HepG2 (cell line): ENCODE data around the gene MTHFR. TPM values are rescaled to one million over a fixed set of nuclear protein-coding genes. Genes with fewer than 3 reads are reported as not detected.

ENCODE experiments used
- ATAC-seq: fragments of 200-7000 bp; cut with Tn5 transposase; 3 replicates; pipeline ENCODE4 v1.9.1; 2020; ENCODE audit warnings: mild to moderate bottlenecking, moderate library complexity
- BruUV-seq: library from RNA; stranded (reverse); fragments of 400-500 nt; replicated peaks from 2 replicates; lab custom pipeline; 2021; lab: Mats Ljungman, UMichigan
- CTCF ChIA-PET: fragments of 300-600 bp; formaldehyde crosslinking; extraction: SDS; loops from one replicate; lab custom pipeline; 2021; ENCODE audit warnings: low total read pairs, inconsistent platforms, low intra/inter-chr PET ratio; lab: Yijun Ruan, JAX
- POLR2A ChIA-PET: fragments of 350-600 bp; sonication (Branson Sonifier 250); formaldehyde crosslinking; loops from one replicate; lab custom pipeline; 2020; ENCODE audit warnings: antibody characterized with exemption, inconsistent platforms; lab: Yijun Ruan, JAX
- DNase-seq: peaks from one replicate; pipeline ENCODE4 v3.0.0-alpha.2; 2015; ENCODE audit warnings: low spot score
- FAIRE-seq: peaks from 3 replicates; lab custom pipeline; 2011; peaks lifted over from hg19 to GRCh38; lab: Jason Lieb, UNC
- H2AFZ ChIP-seq: one replicate; pipeline ENCODE4 v1.6.1; 2011; ENCODE audit warnings: low read length, inconsistent platforms
- H3K27ac ChIP-seq: fragments of 300-600 bp; 3 replicates; pipeline ENCODE4 v1.8.0; 2011; ENCODE audit warnings: mixed run types, mild to moderate bottlenecking, mixed read lengths, low read length, inconsistent platforms; ENCODE audit not compliant: insufficient read depth; ENCODE audit errors: extremely low read length
- H3K27me3 ChIP-seq, 2 experiments: fragments of 200-600 bp in 1 of 2; 2 replicates in 1 of 2; 3 replicates in 1 of 2; pipeline versions ENCODE4 v1.6.0 to v1.8.0; 2011; ENCODE audit warnings: low read length in 2 of 2, mild to moderate bottlenecking in 2 of 2, moderate library complexity in 2 of 2, inconsistent platforms in 1 of 2; ENCODE audit not compliant: insufficient read depth in 2 of 2, control insufficient read depth in 1 of 2
- H3K36me3 ChIP-seq, 2 experiments: fragments of 200-600 bp in 1 of 2; replicated peaks in 1 of 2; 2 replicates in 1 of 2; 3 replicates in 1 of 2; pipeline versions ENCODE4 v1.5.1 to v1.8.0; 2011; ENCODE audit warnings: low read length in 2 of 2, inconsistent platforms in 1 of 2; ENCODE audit not compliant: insufficient read depth in 2 of 2, control insufficient read depth in 1 of 2
- H3K4me1 ChIP-seq: 2 replicates; pipeline ENCODE4 v1.5.1; 2012; ENCODE audit warnings: low read length, inconsistent platforms; ENCODE audit not compliant: insufficient read depth
- H3K4me2 ChIP-seq: 2 replicates; pipeline ENCODE4 v1.6.0; 2011; ENCODE audit warnings: low read depth, low read length, inconsistent platforms
- H3K4me3 ChIP-seq, 3 experiments: fragments of 200-600 bp in 1 of 3; sonication (generic), shearing (Covaris generic) in 1 of 3; replicated peaks in 1 of 3; 2 replicates each; pipeline ENCODE4 v1.5.1; 2011 to 2016; ENCODE audit warnings: low read length in 3 of 3, inconsistent platforms in 2 of 3, low read depth in 2 of 3, mild to moderate bottlenecking in 2 of 3, control low read depth in 1 of 3, mixed read lengths in 1 of 3; ENCODE audit not compliant: insufficient read depth in 1 of 3
- H3K79me2 ChIP-seq: one replicate; pipeline ENCODE4 v1.6.1; 2011; ENCODE audit warnings: low read length, inconsistent platforms; ENCODE audit not compliant: insufficient read depth
- H3K9ac ChIP-seq: 2 replicates; pipeline ENCODE4 v1.6.0; 2011; ENCODE audit warnings: mild to moderate bottlenecking, low read depth, low read length, inconsistent platforms; ENCODE audit not compliant: insufficient read depth
- H3K9me3 ChIP-seq: 2 replicates; pipeline ENCODE4 v1.5.1; 2012; ENCODE audit warnings: mild to moderate bottlenecking, low read length
- H4K20me1 ChIP-seq: 2 replicates; pipeline ENCODE4 v1.6.0; 2011; ENCODE audit warnings: inconsistent platforms, mild to moderate bottlenecking, low read length, moderate library complexity; ENCODE audit not compliant: insufficient read depth
- BORCS8-MEF2B ChIP-seq: sonication (generic); formaldehyde crosslinking; IDR thresholded peaks from 2 replicates; pipeline ENCODE4 v1.8.0; 2022; ENCODE audit warnings: mild to moderate bottlenecking, missing genetic modification reagents
- GABPB1 ChIP-seq: IDR thresholded peaks from 2 replicates; pipeline ENCODE4 v1.6.1; 2016; ENCODE audit warnings: mild to moderate bottlenecking, missing genetic modification reagents, moderate library complexity, missing compliant biosample characterization
- HNRNPL ChIP-seq: fragments of 200-400 bp; formaldehyde crosslinking; IDR thresholded peaks from 2 replicates; pipeline ENCODE4 v1.6.1; 2017; ENCODE audit warnings: mild to moderate bottlenecking, low read depth, low read length
- IRF2 ChIP-seq: IDR thresholded peaks from 2 replicates; pipeline ENCODE4 v1.6.1; 2018; ENCODE audit warnings: missing genetic modification reagents, missing compliant biosample characterization
- KAT8 ChIP-seq: IDR thresholded peaks from 2 replicates; pipeline ENCODE4 v1.6.1; 2016; ENCODE audit warnings: missing genetic modification reagents, missing compliant biosample characterization
- MATR3 ChIP-seq: sonication (generic); formaldehyde crosslinking; IDR thresholded peaks from 2 replicates; pipeline ENCODE4 v1.4.0; 2020; ENCODE audit warnings: missing genetic modification reagents
- MYNN ChIP-seq: sonication (generic); formaldehyde crosslinking; IDR thresholded peaks from 2 replicates; pipeline ENCODE4 v1.4.0; 2020; ENCODE audit warnings: mild to moderate bottlenecking, low read depth, missing genetic modification reagents
- NR0B2 ChIP-seq: sonication (generic); formaldehyde crosslinking; IDR thresholded peaks from 2 replicates; pipeline ENCODE4 v1.4.0; 2020; ENCODE audit warnings: mild to moderate bottlenecking, missing genetic modification reagents
- NR2C2 ChIP-seq: sonication (generic); formaldehyde crosslinking; IDR thresholded peaks from 2 replicates; pipeline ENCODE4 v1.4.0; 2020; ENCODE audit warnings: missing genetic modification reagents, mild to moderate bottlenecking, moderate library complexity, borderline replicate concordance
- PHF20 ChIP-seq: sonication (generic); formaldehyde crosslinking; IDR thresholded peaks from 2 replicates; pipeline ENCODE4 v1.5.0; 2020; ENCODE audit warnings: mild to moderate bottlenecking, missing genetic modification reagents
- RBM39 ChIP-seq: fragments of 200-400 bp; formaldehyde crosslinking; IDR thresholded peaks from one replicate; pipeline ENCODE4 v1.6.1; 2018; ENCODE audit warnings: antibody characterized with exemption, mild to moderate bottlenecking, low read depth, low read length; ENCODE audit not compliant: poor library complexity, severe bottlenecking
- SIN3A ChIP-seq: IDR thresholded peaks from 2 replicates; pipeline ENCODE4 v1.6.1; 2011; ENCODE audit warnings: low read depth, mild to moderate bottlenecking, control low read depth, low read length, borderline replicate concordance
- SMAD3 ChIP-seq: sonication (generic); formaldehyde crosslinking; IDR thresholded peaks from 2 replicates; pipeline ENCODE4 v1.4.0; 2020; ENCODE audit warnings: missing genetic modification reagents
- TRIM24 ChIP-seq: sonication (generic); formaldehyde crosslinking; IDR thresholded peaks from 2 replicates; pipeline ENCODE4 v1.8.0; 2022; ENCODE audit warnings: mild to moderate bottlenecking, missing genetic modification reagents
- YY1 ChIP-seq: IDR thresholded peaks from 2 replicates; pipeline ENCODE4 v1.6.1; 2011; ENCODE audit warnings: low read length, low read depth, moderate library complexity, mild to moderate bottlenecking; ENCODE audit not compliant: insufficient read depth, insufficient replicate concordance
- ZBTB46 ChIP-seq: sonication (generic); formaldehyde crosslinking; IDR thresholded peaks from 2 replicates; pipeline ENCODE4 v1.4.0; 2020; ENCODE audit warnings: mild to moderate bottlenecking, missing genetic modification reagents, borderline replicate concordance
- ZNF225 ChIP-seq: sonication (generic); formaldehyde crosslinking; IDR thresholded peaks from 2 replicates; pipeline ENCODE4 v1.4.0; 2020; ENCODE audit warnings: mild to moderate bottlenecking, missing genetic modification reagents
- ZNF501 ChIP-seq: sonication (generic); formaldehyde crosslinking; IDR thresholded peaks from 2 replicates; pipeline ENCODE4 v1.5.1; 2020; ENCODE audit warnings: mild to moderate bottlenecking, moderate library complexity, missing genetic modification reagents
- ZNF530 ChIP-seq: sonication (generic); formaldehyde crosslinking; IDR thresholded peaks from 2 replicates; pipeline ENCODE4 v1.5.0; 2020; ENCODE audit warnings: low read depth, mild to moderate bottlenecking, missing genetic modification reagents
- ZNF790 ChIP-seq: sonication (generic); formaldehyde crosslinking; IDR thresholded peaks from 2 replicates; pipeline ENCODE4 v1.8.0; 2022; ENCODE audit warnings: missing genetic modification reagents, mild to moderate bottlenecking, borderline replicate concordance
- ZSCAN9 ChIP-seq: IDR thresholded peaks from 2 replicates; pipeline ENCODE4 v1.6.1; 2016; ENCODE audit warnings: borderline replicate concordance
- WGBS: methylation state at CpG from one replicate; pipeline ENCODE4 v1.1.6; 2017; ENCODE audit warnings: low lambda C conversion rate; 5-methylcytosine and 5-hydroxymethylcytosine counted together
- in situ Hi-C: cut with HindIII; loops from 2 replicates; pipeline ENCODE4 v1.10.0; 2017; ENCODE audit warnings: low pct_unique_long_range_greater_than_20kb; ENCODE audit not compliant: extremely low pct_ligation_motif_present
- intact Hi-C: fragments of 100-400 bp; cut with micrococcal nuclease; formaldehyde crosslinking; loops from one replicate; pipeline ENCODE4 v1.10.0; 2022; ENCODE audit not compliant: unreplicated experiment
- polyA plus RNA-seq, 8 experiments: library from polyadenylated mRNA; depleted of rRNA in 3 of 8; stranded (reverse) in 7 of 8; unstranded in 1 of 8; fragments of >200 nt; fragmentation: Illumina TruSeq in 4 of 8; extraction: Trizol in 4 of 8; gene quantifications; 2 replicates each; pipeline versions ENCODE4 v1.2.1 to v1.2.3, GENCODE V29; 2011 to 2016; ENCODE audit warnings: low read depth in 4 of 8, missing spikeins in 1 of 8, mixed read lengths in 1 of 8; ENCODE audit not compliant: insufficient read depth in 1 of 8
- total RNA-seq, 5 experiments: library from RNA; depleted of rRNA; stranded (reverse); fragments of >200 nt; fragmentation: Illumina TruSeq; extraction: Trizol; gene quantifications; 2 replicates each; pipeline ENCODE4 v1.2.3, GENCODE V29; 2016; ENCODE audit warnings: low read depth in 1 of 5
- TF ChIP-seq, protein P1 (sequence below): sonication (generic); formaldehyde crosslinking; IDR thresholded peaks from 2 replicates; pipeline ENCODE4 v1.9.0; 2021; ENCODE audit warnings: missing genetic modification reagents, borderline replicate concordance
- TF ChIP-seq, protein P2 (sequence below): sonication (generic); formaldehyde crosslinking; IDR thresholded peaks from 2 replicates; pipeline ENCODE4 v1.8.1; 2023; ENCODE audit warnings: mild to moderate bottlenecking, missing genetic modification reagents, borderline replicate concordance

The MTHFR gene
- total and polyA plus RNA-seq, 2 of the 13 experiments (the other 11 are each of a cell fraction or from before 2014, with no cell fraction given): 3.8 to 8.2 TPM

- Histone ChIP-seq H3K4me3 (peak overlapping the region; percentile 26 to 71 (median 53); a peak in 5 of 6 replicates), H3K27ac (peak overlapping the region; percentile 7), H3K36me3 (peaks cover 1 to 14% of the 10 kb centered on the region in 2 experiments; a peak in 1 of 5 replicates), H4K20me1 (peaks cover 6% of the 10 kb centered on the region; the same call in 1 of the 2 replicates), H3K27me3 (no peaks in the 10 kb centered on the region; a peak in 1 of 5 replicates), H3K9ac (no peak overlapping the region), H2AFZ (no peak overlapping the region), H3K4me2 (peak overlapping the region; percentile 97), H3K4me1 (peaks cover 41% of the 10 kb centered on the region), H3K9me3 (no peaks in the 10 kb centered on the region), H3K79me2 (peaks cover 19% of the 10 kb centered on the region)
- BruUV-seq: no TSS peak
- in situ Hi-C loops: no loop called here
- no peak for ATAC-seq
- intact Hi-C loops: loop anchor here (5.0 kb wide), 1 partner anchor 150 kb away; the partner anchor contains the start of genes FBXO2 and FBXO44
- WGBS: 46% methylated on average over 6 of the region's 6 CpGs
- POLR2A ChIA-PET: interaction anchor here (0.7 to 3.2 kb wide), 3 partner anchors 15 to 177 kb away, joined by 3 to 29 read pairs (median 12); no protein-coding TSS in a partner anchor
- no peak for FAIRE-seq
- DNase-seq: no peak
- CTCF ChIA-PET: no interaction called here
- TF ChIP-seq IRF2: no peak
- TF ChIP-seq ZNF225 (CRISPR knock-in tag): no peak
- TF ChIP-seq, protein P1, sequence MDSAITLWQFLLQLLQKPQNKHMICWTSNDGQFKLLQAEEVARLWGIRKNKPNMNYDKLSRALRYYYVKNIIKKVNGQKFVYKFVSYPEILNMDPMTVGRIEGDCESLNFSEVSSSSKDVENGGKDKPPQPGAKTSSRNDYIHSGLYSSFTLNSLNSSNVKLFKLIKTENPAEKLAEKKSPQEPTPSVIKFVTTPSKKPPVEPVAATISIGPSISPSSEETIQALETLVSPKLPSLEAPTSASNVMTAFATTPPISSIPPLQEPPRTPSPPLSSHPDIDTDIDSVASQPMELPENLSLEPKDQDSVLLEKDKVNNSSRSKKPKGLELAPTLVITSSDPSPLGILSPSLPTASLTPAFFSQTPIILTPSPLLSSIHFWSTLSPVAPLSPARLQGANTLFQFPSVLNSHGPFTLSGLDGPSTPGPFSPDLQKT (CRISPR knock-in tag): no peak
- no peak for TF ChIP-seq TRIM24 (CRISPR knock-in tag)
- TF ChIP-seq KAT8 (CRISPR knock-in tag): peak; percentile 64
- TF ChIP-seq YY1: no peak
- TF ChIP-seq MATR3 (CRISPR knock-in tag): no peak
- no peak for TF ChIP-seq NR0B2
- TF ChIP-seq ZNF530 (CRISPR knock-in tag): no peak
- TF ChIP-seq ZNF501 (CRISPR knock-in tag): 0 out of 2 replicates have a peak, but pooled peaks have one; percentile 56
- TF ChIP-seq RBM39: no peak
- TF ChIP-seq ZNF790: no peak
- no peak for TF ChIP-seq ZBTB46 (CRISPR knock-in tag)
- TF ChIP-seq MYNN (CRISPR knock-in tag): no peak
- TF ChIP-seq SIN3A: 0 out of 2 replicates have a peak, but pooled peaks have one; percentile 29
- peak; percentile 80 for TF ChIP-seq GABPB1 (CRISPR knock-in tag)
- peak; percentile 98 for TF ChIP-seq NR2C2 (CRISPR knock-in tag)
- TF ChIP-seq HNRNPL: no peak
- TF ChIP-seq, protein P2, sequence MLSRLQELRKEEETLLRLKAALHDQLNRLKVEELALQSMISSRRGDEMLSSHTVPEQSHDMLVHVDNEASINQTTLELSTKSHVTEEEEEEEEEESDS (CRISPR knock-in tag): no peak
- peak; percentile 37; the same call in 1 of the 2 replicates for TF ChIP-seq PHF20 (CRISPR knock-in tag)
- TF ChIP-seq BORCS8-MEF2B (CRISPR knock-in tag): no peak
- no peak for TF ChIP-seq ZSCAN9
- no peak for TF ChIP-seq SMAD3 (CRISPR knock-in tag)
Measured at GRCh38 chr1:11802616-11802972, 3.2 kb downstream of the MTHFR start.
